K562 (cell line): Measurements from ENCODE around the gene MT1M. TPM values are rescaled to one million over a fixed set of nuclear protein-coding genes. Genes with fewer than 3 reads are reported as not detected.

Source experiments
- CXXC5 ChIP-seq: fragments of 250-450 bp; sonication (Bioruptor Pico); IDR thresholded peaks from 2 replicates; pipeline ENCODE4 v1.8.0; 2022; ENCODE audit warnings: inconsistent platforms, mild to moderate bottlenecking, moderate library complexity
- DEAF1 ChIP-seq: fragments of 450-650 bp; formaldehyde crosslinking; IDR thresholded peaks from 2 replicates; pipeline ENCODE4 v1.4.0; 2020; ENCODE audit warnings: mild to moderate bottlenecking, moderate library complexity
- DPF2 ChIP-seq: fragments of 450-650 bp; IDR thresholded peaks from 2 replicates; pipeline ENCODE4 v1.6.1; 2016
- E2F1 ChIP-seq: sonication (generic); formaldehyde crosslinking; IDR thresholded peaks from 2 replicates; pipeline ENCODE4 v1.8.1; 2023; ENCODE audit warnings: mild to moderate bottlenecking, missing genetic modification reagents, moderate library complexity
- EGR1 ChIP-seq: fragments of 450-650 bp; conservative IDR thresholded peaks from 2 replicates; pipeline ENCODE4 v1.6.1; 2017; ENCODE audit warnings: mild to moderate bottlenecking
- GABPA ChIP-seq: fragments of 200-800 bp; sonication (Bioruptor generic); conservative IDR thresholded peaks from 2 replicates; pipeline ENCODE4 v1.6.1; 2016; ENCODE audit warnings: low read depth, missing genetic modification characterization, missing compliant biosample characterization
- GMEB1 ChIP-seq: fragments of 250-450 bp; sonication (Bioruptor Pico); IDR thresholded peaks from 2 replicates; pipeline ENCODE4 v1.4.0; 2020; ENCODE audit warnings: mild to moderate bottlenecking
- HES1 ChIP-seq: fragments of 450-650 bp; IDR thresholded peaks from 2 replicates; pipeline ENCODE4 v1.6.1; 2016; ENCODE audit warnings: low read depth, mild to moderate bottlenecking, moderate library complexity
- L3MBTL2 ChIP-seq: fragments of 450-650 bp; IDR thresholded peaks from 2 replicates; pipeline ENCODE4 v1.6.1; 2016; ENCODE audit warnings: mild to moderate bottlenecking, moderate library complexity
- MAX ChIP-seq: sonication (generic); formaldehyde crosslinking; IDR thresholded peaks from 2 replicates; pipeline ENCODE4 v1.9.0; 2022; ENCODE audit warnings: mild to moderate bottlenecking, missing genetic modification reagents
- NRF1 ChIP-seq, 2 experiments: fragments of 450-650 bp; IDR thresholded peaks in 1 of 2; conservative IDR thresholded peaks in 1 of 2; 2 replicates each; pipeline ENCODE4 v1.6.1; 2014; ENCODE audit warnings: mild to moderate bottlenecking in 2 of 2
- POLR2AphosphoS5 ChIP-seq: IDR thresholded peaks from 2 replicates; pipeline ENCODE4 v1.6.1; 2011; ENCODE audit warnings: mild to moderate bottlenecking, low read depth, low read length, moderate library complexity; ENCODE audit not compliant: control insufficient read depth, insufficient read depth
- RAD21 ChIP-seq, 2 experiments: fragments of 250-450 bp in 1 of 2; fragments of 450-650 bp in 1 of 2; sonication (Bioruptor Pico) in 1 of 2; formaldehyde crosslinking in 1 of 2; IDR thresholded peaks in 1 of 2; conservative IDR thresholded peaks in 1 of 2; 2 replicates each; pipeline versions ENCODE4 v1.4.0 to v1.8.0; 2020 to 2022; ENCODE audit warnings: mild to moderate bottlenecking in 2 of 2, moderate library complexity in 1 of 2
- SPI1 ChIP-seq: IDR thresholded peaks from 2 replicates; pipeline ENCODE4 v1.6.1; 2011; ENCODE audit warnings: low read depth, low read length, control low read depth, borderline replicate concordance
- TCF3 ChIP-seq: sonication (generic); formaldehyde crosslinking; IDR thresholded peaks from 2 replicates; pipeline ENCODE4 v1.4.0; 2020; ENCODE audit warnings: mild to moderate bottlenecking, missing genetic modification reagents
- TFE3 ChIP-seq: fragments of 450-650 bp; formaldehyde crosslinking; IDR thresholded peaks from 2 replicates; pipeline ENCODE4 v1.4.0; 2020; ENCODE audit warnings: mild to moderate bottlenecking, mixed read lengths
- ZBTB12 ChIP-seq: fragments of 250-450 bp; sonication (Bioruptor Pico); IDR thresholded peaks from 2 replicates; pipeline ENCODE4 v1.4.0; 2020
- ZNF507 ChIP-seq: conservative IDR thresholded peaks from 2 replicates; pipeline ENCODE4 v1.6.1; 2017; ENCODE audit warnings: missing genetic modification characterization, missing compliant biosample characterization
- polyA plus RNA-seq, 8 experiments: library from polyadenylated mRNA; depleted of rRNA in 4 of 8; stranded (reverse) in 5 of 8; unstranded in 3 of 8; fragments of >200 nt; fragmentation: Nextera tagmentation in 2 of 8; fragmentation: Illumina TruSeq in 1 of 8; extraction: Ambion mirVana in 2 of 8; extraction: Trizol in 1 of 8; gene quantifications; 2 replicates each; pipeline versions ENCODE4 v1.2.1 to v1.2.3, GENCODE V29; 2011 to 2014; ENCODE audit warnings: inconsistent platforms in 1 of 8, missing spikeins in 1 of 8
- total RNA-seq, 7 experiments: library from RNA; depleted of rRNA in 6 of 7; stranded (reverse); fragments of >200 nt in 6 of 7; fragmentation: Illumina TruSeq in 2 of 7; extraction: Trizol in 2 of 7; gene quantifications; 2 replicates each; pipeline versions ENCODE4 v1.2.1 to v1.2.3, GENCODE V29; 2011 to 2021; ENCODE audit warnings: low replicate concordance in 1 of 7

Gene MT1M
- total and polyA plus RNA-seq, 9 of the 15 experiments (the other 6 are each of a cell fraction or from before 2014, with no cell fraction given) = not detected

GRCh38 chr16:56643080-56643778 lies 10.8 kb downstream of the MT1M start (continued):
- peak; percentile 32 for TF ChIP-seq CXXC5 (CRISPR knock-in tag)
- TF ChIP-seq GABPA (tag) = no peak
- TF ChIP-seq POLR2AphosphoS5 = no peak
- TF ChIP-seq RAD21 (CRISPR knock-in tag; conservative IDR thresholded peaks at IDR 0.05 in 1 of 2, IDR thresholded peaks at IDR 0.05 in 1 of 2) = peak; percentile 36 to 47; a peak in 3 of 4 replicates
- peak; percentile 94 for TF ChIP-seq L3MBTL2
- TF ChIP-seq ZBTB12 (CRISPR knock-in tag) = no peak
- TF ChIP-seq GMEB1 = peak; percentile 16; the same call in 1 of the 2 replicates
- TF ChIP-seq DPF2 = no peak
- no peak for TF ChIP-seq E2F1 (CRISPR knock-in tag)
- no peak for TF ChIP-seq SPI1
- TF ChIP-seq NRF1 (conservative IDR thresholded peaks at IDR 0.05 in 1 of 2, IDR thresholded peaks at IDR 0.05 in 1 of 2) = peak; percentile 80 to 84
- no peak for TF ChIP-seq DEAF1
- peak; percentile 69 for TF ChIP-seq EGR1
- TF ChIP-seq ZNF507 (tag) = no peak
- no peak for TF ChIP-seq TFE3 (CRISPR knock-in tag)
- TF ChIP-seq HES1 = no peak
- peak; percentile 41; the same call in 1 of the 2 replicates for TF ChIP-seq MAX
- 0 out of 2 replicates have a peak, but pooled peaks have one; percentile 4 for TF ChIP-seq TCF3 (CRISPR knock-in tag)
